ENCODE results near the gene PLA2G4D. TPM values are rescaled to one million over a fixed set of nuclear protein-coding genes. Genes with fewer than 3 reads are reported as not detected.

PLA2G4D gene
- total and polyA plus RNA-seq, 10 of the 15 experiments (the other 5 are each of a cell fraction or from before 2014, with no cell fraction given): 0.03 TPM; not detected in 9

DNA sequence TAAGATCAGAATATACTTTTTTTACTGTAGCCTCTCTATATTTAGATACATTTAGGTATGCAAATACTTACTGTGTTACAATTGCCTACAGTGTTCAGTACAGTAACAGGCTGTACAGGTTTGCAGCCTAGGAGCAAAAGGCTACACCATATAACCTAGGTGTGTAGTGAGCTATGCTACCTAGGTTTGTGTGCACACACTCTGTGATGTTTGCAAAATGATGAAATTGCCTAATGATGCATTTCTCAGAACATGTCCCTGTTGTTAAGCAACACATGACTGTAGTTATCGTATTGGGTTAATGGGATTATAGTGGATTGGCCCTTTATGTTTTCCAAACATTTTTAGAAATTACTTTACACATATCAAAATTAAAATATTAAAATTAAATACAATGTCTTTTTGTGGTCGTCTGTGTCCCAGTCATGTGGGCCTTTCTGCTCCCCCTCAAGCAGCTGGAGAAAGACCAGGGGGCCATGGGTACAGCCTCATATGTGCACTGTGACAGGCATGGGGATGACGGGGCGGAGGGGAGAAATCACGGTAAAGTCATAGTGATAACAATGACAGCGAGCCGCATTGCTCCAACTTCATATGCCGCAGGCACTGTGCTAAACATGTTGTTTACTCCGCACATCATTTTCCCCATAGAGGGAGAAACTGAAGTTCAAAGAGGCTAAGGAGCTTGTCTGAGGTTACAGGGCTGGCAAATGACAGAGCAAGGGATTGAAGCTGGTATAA is 46.1 kb downstream of the PLA2G4D start:
- RAD21 ChIA-PET (ENCODE audit: unreplicated experiment): no interaction called here
- H4K20me1 ChIP-seq (ENCODE audit: control insufficient read depth, insufficient read depth): no peaks in the 10 kb centered on the region
- TF ChIP-seq NFYA (IDR thresholded peaks at IDR 0.05; ENCODE audit: borderline replicate concordance, low read depth, low read length): no peak
- no peak for TF ChIP-seq POLR2AphosphoS5 (IDR thresholded peaks at IDR 0.05; ENCODE audit: low read length)
- ATAC-seq (no peak), DNase-seq (ENCODE audit: low read depth, low spot score) (no peak), FAIRE-seq (no peak)
- H2AFZ ChIP-seq (ENCODE audit: control insufficient read depth, low read depth, low read length): no peak overlapping the region
- BruUV-seq (replicated peaks): no TSS peak
- H3K27ac ChIP-seq (ENCODE audit: control insufficient read depth, insufficient read depth): no peak overlapping the region
- H3K36me3 ChIP-seq (ENCODE audit: control insufficient read depth in 2 of 2, insufficient read depth in 2 of 2, low read length in 1 of 2): no peaks in the 10 kb centered on the region
- H3K79me2 ChIP-seq (ENCODE audit: control insufficient read depth, insufficient read depth, low read length): no peaks in the 10 kb centered on the region
- H3K9me3 ChIP-seq (replicated peaks; ENCODE audit: control insufficient read depth, insufficient read depth, low read length): no peaks in the 10 kb centered on the region
- H3K4me2 ChIP-seq (ENCODE audit: control insufficient read depth, insufficient read depth): no peak overlapping the region
- SMC1A ChIA-PET (ENCODE audit: uncharacterized antibody, unreplicated experiment): interaction anchor here (0.7 kb wide), 1 partner anchor 9 kb away, joined by 3 read pairs; no protein-coding TSS in a partner anchor
- POLR2A ChIA-PET: no interaction called here
- intact Hi-C loops (cut with micrococcal nuclease; ENCODE audit: unreplicated experiment) (no loop called here), in situ Hi-C loops (cut with MboI) (no loop called here)
- H3K9ac ChIP-seq (ENCODE audit: control insufficient read depth, insufficient read depth, low read length): no peak overlapping the region
- no peak overlapping the region for H3K4me3 ChIP-seq
- 62% methylated on average over 9 of the region's 9 CpGs for WGBS (ENCODE audit: insufficient coverage, insufficient replicate concordance, low lambda C conversion rate, missing lambda C conversion rate)
- no peaks in the 10 kb centered on the region for H3K4me1 ChIP-seq (ENCODE audit: control insufficient read depth, insufficient read depth, low read length)
- CTCF ChIA-PET: interaction anchor here (1.1 to 1.4 kb wide), 2 partner anchors 13 to 59 kb away, joined by 3 to 5 read pairs; no protein-coding TSS in a partner anchor
- H3K27me3 ChIP-seq (replicated peaks in 1 of 2; ENCODE audit: control insufficient read depth in 2 of 2, insufficient read depth in 2 of 2, low read length in 1 of 2): no peaks in the 10 kb centered on the region

DNA sequence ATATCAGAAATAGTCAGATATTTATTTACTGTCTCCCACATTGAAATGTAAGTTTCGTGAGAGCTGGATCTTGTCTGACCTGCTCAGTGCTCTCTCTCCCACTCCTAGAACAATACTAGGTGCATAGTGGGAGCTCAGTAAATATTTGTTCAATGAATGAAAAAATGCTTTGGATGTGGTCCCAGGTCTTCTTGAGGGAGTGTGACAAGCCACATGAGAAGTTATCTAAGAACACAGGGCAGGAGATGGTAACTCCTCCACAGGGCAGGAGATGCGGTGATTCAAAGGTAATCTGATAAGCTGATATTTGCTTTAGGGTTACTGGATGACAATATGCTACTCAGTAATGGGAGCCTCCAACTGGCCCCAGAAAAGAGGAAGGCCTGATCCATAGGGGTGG is 47.8 kb downstream of the PLA2G4D start:
- no peaks in the 10 kb centered on the region for H3K4me1 ChIP-seq (ENCODE audit: control insufficient read depth, insufficient read depth, low read length)
- H3K4me3 ChIP-seq: no peak overlapping the region
- DNase-seq (ENCODE audit: low read depth, low spot score) (no peak), ATAC-seq (no peak), FAIRE-seq (no peak)
- CTCF ChIA-PET: interaction anchor here (0.7 to 1.5 kb wide), 4 partner anchors 37 to 84 kb away, joined by 3 to 4 read pairs (median 3); no protein-coding TSS in a partner anchor
- no TSS peak for BruUV-seq (replicated peaks)
- no peak overlapping the region for H3K9ac ChIP-seq (ENCODE audit: control insufficient read depth, insufficient read depth, low read length)
- intact Hi-C loops (cut with micrococcal nuclease; ENCODE audit: unreplicated experiment): no loop called here
- H3K27ac ChIP-seq (ENCODE audit: control insufficient read depth, insufficient read depth): no peak overlapping the region
- 50% methylated on average over 2 of the region's 2 CpGs for WGBS (ENCODE audit: insufficient coverage, insufficient replicate concordance, low lambda C conversion rate, missing lambda C conversion rate)
- no peaks in the 10 kb centered on the region for H3K27me3 ChIP-seq (replicated peaks in 1 of 2; ENCODE audit: control insufficient read depth in 2 of 2, insufficient read depth in 2 of 2, low read length in 1 of 2)
- H4K20me1 ChIP-seq (ENCODE audit: control insufficient read depth, insufficient read depth): no peaks in the 10 kb centered on the region
- no peak overlapping the region for H2AFZ ChIP-seq (ENCODE audit: control insufficient read depth, low read depth, low read length)
- POLR2A ChIA-PET: no interaction called here
- RAD21 ChIA-PET (ENCODE audit: unreplicated experiment): no interaction called here
- H3K9me3 ChIP-seq (replicated peaks; ENCODE audit: control insufficient read depth, insufficient read depth, low read length): no peaks in the 10 kb centered on the region
- in situ Hi-C loops (cut with MboI): no loop called here
- H3K79me2 ChIP-seq (ENCODE audit: control insufficient read depth, insufficient read depth, low read length): no peaks in the 10 kb centered on the region
- SMC1A ChIA-PET (ENCODE audit: uncharacterized antibody, unreplicated experiment): interaction anchor here (0.9 to 1.1 kb wide), 3 partner anchors 13 to 58 kb away, joined by 3 to 4 read pairs (median 3); no protein-coding TSS in a partner anchor
- H3K36me3 ChIP-seq (ENCODE audit: control insufficient read depth in 2 of 2, insufficient read depth in 2 of 2, low read length in 1 of 2): no peaks in the 10 kb centered on the region
- no peak overlapping the region for H3K4me2 ChIP-seq (ENCODE audit: control insufficient read depth, insufficient read depth)
- no peak for TF ChIP-seq ASH2L (IDR thresholded peaks at IDR 0.05; ENCODE audit: borderline replicate concordance, low read depth)
- no peak for TF ChIP-seq NFYB (IDR thresholded peaks at IDR 0.05; ENCODE audit: insufficient read depth, low read depth, low read length)
- TF ChIP-seq, protein P1, sequence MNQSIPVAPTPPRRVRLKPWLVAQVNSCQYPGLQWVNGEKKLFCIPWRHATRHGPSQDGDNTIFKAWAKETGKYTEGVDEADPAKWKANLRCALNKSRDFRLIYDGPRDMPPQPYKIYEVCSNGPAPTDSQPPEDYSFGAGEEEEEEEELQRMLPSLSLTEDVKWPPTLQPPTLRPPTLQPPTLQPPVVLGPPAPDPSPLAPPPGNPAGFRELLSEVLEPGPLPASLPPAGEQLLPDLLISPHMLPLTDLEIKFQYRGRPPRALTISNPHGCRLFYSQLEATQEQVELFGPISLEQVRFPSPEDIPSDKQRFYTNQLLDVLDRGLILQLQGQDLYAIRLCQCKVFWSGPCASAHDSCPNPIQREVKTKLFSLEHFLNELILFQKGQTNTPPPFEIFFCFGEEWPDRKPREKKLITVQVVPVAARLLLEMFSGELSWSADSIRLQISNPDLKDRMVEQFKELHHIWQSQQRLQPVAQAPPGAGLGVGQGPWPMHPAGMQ (IDR thresholded peaks at IDR 0.05; ENCODE audit: borderline replicate concordance): no peak
- no peak for TF ChIP-seq MYB (IDR thresholded peaks at IDR 0.05; ENCODE audit: borderline replicate concordance, low read depth, low read length)
- TF ChIP-seq ZNF384 (IDR thresholded peaks at IDR 0.05; ENCODE audit: borderline replicate concordance, low read depth, low read length): no peak
- TF ChIP-seq NR2F1 (conservative IDR thresholded peaks at IDR 0.05): no peak
- TF ChIP-seq YBX1 (IDR thresholded peaks at IDR 0.05): no peak
- TF ChIP-seq SMC3 (IDR thresholded peaks at IDR 0.05; ENCODE audit: borderline replicate concordance, low read length): no peak
- no peak for TF ChIP-seq GATAD2B (conservative IDR thresholded peaks at IDR 0.05; ENCODE audit: low read depth)
- TF ChIP-seq ZBED1 (IDR thresholded peaks at IDR 0.05; ENCODE audit: borderline replicate concordance): no peak
- no peak for TF ChIP-seq IKZF2 (IDR thresholded peaks at IDR 0.05)
- TF ChIP-seq NR2C2 (IDR thresholded peaks at IDR 0.05; ENCODE audit: borderline replicate concordance, control insufficient read depth, insufficient read length, low read depth): no peak
- no peak for TF ChIP-seq EED (IDR thresholded peaks at IDR 0.05; ENCODE audit: low read depth)
- TF ChIP-seq FOS (IDR thresholded peaks at IDR 0.05; ENCODE audit: borderline replicate concordance, extremely low read depth, insufficient read length): no peak
- no peak for TF ChIP-seq ATF7 (IDR thresholded peaks at IDR 0.05; ENCODE audit: low read depth)
- TF ChIP-seq RUNX3 (IDR thresholded peaks at IDR 0.05; ENCODE audit: low read length): no peak
- TF ChIP-seq RCOR1 (conservative IDR thresholded peaks at IDR 0.05; ENCODE audit: low read depth, low read length): no peak

All from GM12878 (cell line).